DND-41 (cell line): ENCODE data around the gene ENTPD8.

Source experiments
- ATAC-seq: fragments of 200-7000 bp; cut with Tn5 transposase; 3 replicates; pipeline ENCODE4 v1.9.1; 2021; ENCODE audit warnings: low read depth; ENCODE audit not compliant: insufficient read depth
- DNase-seq: peaks from one replicate; pipeline ENCODE4 v3.0.0-alpha.2; 2020
- H2AFZ ChIP-seq: 2 replicates; pipeline ENCODE4 v1.6.0; 2012; ENCODE audit warnings: low read depth, low read length
- H3K27ac ChIP-seq: 2 replicates; pipeline ENCODE4 v1.5.1; 2012; ENCODE audit warnings: low read length, inconsistent platforms
- H3K27me3 ChIP-seq: fragments of 200-600 bp; sonication (generic); 2 replicates; pipeline ENCODE4 v1.6.0; 2012; ENCODE audit warnings: low read length, mild to moderate bottlenecking, inconsistent platforms; ENCODE audit not compliant: insufficient read depth, poor library complexity
- H3K36me3 ChIP-seq: 2 replicates; pipeline ENCODE4 v1.5.1; 2012; ENCODE audit warnings: low read length, inconsistent platforms; ENCODE audit not compliant: insufficient read depth
- H3K4me1 ChIP-seq: 2 replicates; pipeline ENCODE4 v1.5.1; 2012; ENCODE audit warnings: mild to moderate bottlenecking, low read length; ENCODE audit not compliant: insufficient read depth
- H3K4me2 ChIP-seq: 2 replicates; pipeline ENCODE4 v1.6.0; 2012; ENCODE audit warnings: mild to moderate bottlenecking, moderate library complexity, low read length, inconsistent platforms; ENCODE audit not compliant: insufficient read depth
- H3K4me3 ChIP-seq, 2 experiments: fragments of 200-600 bp in 1 of 2; shearing (Covaris generic) in 1 of 2; 2 replicates each; pipeline ENCODE4 v1.5.1; 2012 to 2016; ENCODE audit warnings: inconsistent platforms in 2 of 2, low read length in 2 of 2, mild to moderate bottlenecking in 2 of 2, low read depth in 1 of 2, moderate library complexity in 1 of 2
- H3K79me2 ChIP-seq: 2 replicates; pipeline ENCODE4 v1.6.0; 2012; ENCODE audit warnings: low read length, inconsistent platforms; ENCODE audit not compliant: insufficient read depth
- H3K9ac ChIP-seq: 2 replicates; pipeline ENCODE4 v1.6.0; 2012; ENCODE audit warnings: low read depth, mild to moderate bottlenecking, inconsistent platforms, low read length, moderate library complexity
- H3K9me3 ChIP-seq: 2 replicates; pipeline ENCODE4 v1.5.1; 2012; ENCODE audit warnings: low read length, moderate library complexity, mild to moderate bottlenecking, inconsistent platforms; ENCODE audit not compliant: insufficient read depth, severe bottlenecking
- H4K20me1 ChIP-seq: 2 replicates; pipeline ENCODE4 v1.6.0; 2012; ENCODE audit warnings: low read length; ENCODE audit not compliant: insufficient read depth
- CTCF ChIP-seq: IDR thresholded peaks from 2 replicates; pipeline ENCODE4 v1.5.1; 2012; ENCODE audit warnings: borderline replicate concordance, low read length, moderate library complexity, mild to moderate bottlenecking; ENCODE audit not compliant: poor library complexity, severe bottlenecking; ENCODE audit errors: extremely low read depth
- EZH2 ChIP-seq: IDR thresholded peaks from 3 replicates; pipeline ENCODE4 v1.6.1; 2012; ENCODE audit warnings: borderline replicate concordance, low read depth, mild to moderate bottlenecking, moderate library complexity, low read length, inconsistent platforms; ENCODE audit not compliant: severe bottlenecking

The ENTPD8 gene

GRCh38 chr9:137461316-137461662, 20.1 kb upstream of the ENTPD8 start:
- H3K9ac ChIP-seq = no peak overlapping the region
- H3K4me3 ChIP-seq = no peak overlapping the region

GRCh38 chr9:137460363-137461315, 19.5 kb upstream of the ENTPD8 start:
- Histone ChIP-seq H4K20me1 (peaks cover 48% of the 10 kb centered on the region), H3K4me1 (peaks cover 16% of the 10 kb centered on the region), H3K36me3 (no peaks in the 10 kb centered on the region), H3K27me3 (peaks cover 7% of the 10 kb centered on the region), H3K79me2 (no peaks in the 10 kb centered on the region), H3K9me3 (no peaks in the 10 kb centered on the region), H3K27ac (no peak overlapping the region), H3K4me3 (no peak overlapping the region), H3K9ac (no peak overlapping the region), H2AFZ (no peak overlapping the region), H3K4me2 (no peak overlapping the region)
- DNase-seq = no peak
- no peak for ATAC-seq
- TF ChIP-seq EZH2 = no peak
- TF ChIP-seq CTCF = no peak

More at GRCh38 chr9:137461316-137461662, 20.1 kb upstream of the ENTPD8 start:
- Histone ChIP-seq H3K79me2 (no peaks in the 10 kb centered on the region), H3K27ac (no peak overlapping the region), H2AFZ (no peak overlapping the region), H3K27me3 (peaks cover 7% of the 10 kb centered on the region), H3K36me3 (no peaks in the 10 kb centered on the region), H3K9me3 (no peaks in the 10 kb centered on the region), H3K4me1 (peaks cover 16% of the 10 kb centered on the region), H3K4me2 (peak overlapping the region; percentile 47; the same call in 1 of the 2 replicates), H4K20me1 (peaks cover 45% of the 10 kb centered on the region)
- no peak for DNase-seq
- no peak for TF ChIP-seq CTCF
- TF ChIP-seq EZH2 = no peak
- no peak for ATAC-seq

- H3K4me1 ChIP-seq = peaks cover 16% of the 10 kb centered on the region
- no peak overlapping the region for H2AFZ ChIP-seq
- no peak overlapping the region for H3K27ac ChIP-seq
- H3K27me3 ChIP-seq = peaks cover 7% of the 10 kb centered on the region
- H3K79me2 ChIP-seq = no peaks in the 10 kb centered on the region
- H4K20me1 ChIP-seq = peaks cover 56% of the 10 kb centered on the region
- H3K9ac ChIP-seq = no peak overlapping the region
- no peak for TF ChIP-seq EZH2
- no peak for TF ChIP-seq CTCF
- DNase-seq (no peak), ATAC-seq (no peak)
- no peak overlapping the region for H3K4me3 ChIP-seq
- no peaks in the 10 kb centered on the region for H3K36me3 ChIP-seq
- H3K4me2 ChIP-seq = no peak overlapping the region
- H3K9me3 ChIP-seq = no peaks in the 10 kb centered on the region
These were observed 18.6 kb upstream of the ENTPD8 start for GRCh38 chr9:137459601-137460362.
